KOPT-K1 (cell line): ENCODE data around the gene TAS1R1.
"Not testable (repeated sequence)": the region's sequence is repeated elsewhere in the genome, so short reads cannot be mapped to it uniquely, and the experiment has no call there.

Source experiments
- H3K27ac ChIP-seq: fragments of 200-600 bp; sonication (generic); 2 replicates; pipeline ENCODE4 v1.5.1; 2016; ENCODE audit warnings: antibody characterized with exemption, mild to moderate bottlenecking, low read depth, low read length; ENCODE audit not compliant: poor library complexity, severe bottlenecking
- H3K36me3 ChIP-seq: fragments of 200-600 bp; sonication (generic); 2 replicates; pipeline ENCODE4 v1.5.1; 2017; ENCODE audit warnings: antibody characterized with exemption, mild to moderate bottlenecking, low read length, moderate library complexity; ENCODE audit not compliant: insufficient read depth
- H3K9me3 ChIP-seq: fragments of 200-600 bp; sonication (generic); 2 replicates; pipeline ENCODE4 v1.5.1; 2017; ENCODE audit warnings: antibody characterized with exemption, low read length, mild to moderate bottlenecking; ENCODE audit not compliant: insufficient read depth, poor library complexity, severe bottlenecking

TAS1R1 gene

DNA sequence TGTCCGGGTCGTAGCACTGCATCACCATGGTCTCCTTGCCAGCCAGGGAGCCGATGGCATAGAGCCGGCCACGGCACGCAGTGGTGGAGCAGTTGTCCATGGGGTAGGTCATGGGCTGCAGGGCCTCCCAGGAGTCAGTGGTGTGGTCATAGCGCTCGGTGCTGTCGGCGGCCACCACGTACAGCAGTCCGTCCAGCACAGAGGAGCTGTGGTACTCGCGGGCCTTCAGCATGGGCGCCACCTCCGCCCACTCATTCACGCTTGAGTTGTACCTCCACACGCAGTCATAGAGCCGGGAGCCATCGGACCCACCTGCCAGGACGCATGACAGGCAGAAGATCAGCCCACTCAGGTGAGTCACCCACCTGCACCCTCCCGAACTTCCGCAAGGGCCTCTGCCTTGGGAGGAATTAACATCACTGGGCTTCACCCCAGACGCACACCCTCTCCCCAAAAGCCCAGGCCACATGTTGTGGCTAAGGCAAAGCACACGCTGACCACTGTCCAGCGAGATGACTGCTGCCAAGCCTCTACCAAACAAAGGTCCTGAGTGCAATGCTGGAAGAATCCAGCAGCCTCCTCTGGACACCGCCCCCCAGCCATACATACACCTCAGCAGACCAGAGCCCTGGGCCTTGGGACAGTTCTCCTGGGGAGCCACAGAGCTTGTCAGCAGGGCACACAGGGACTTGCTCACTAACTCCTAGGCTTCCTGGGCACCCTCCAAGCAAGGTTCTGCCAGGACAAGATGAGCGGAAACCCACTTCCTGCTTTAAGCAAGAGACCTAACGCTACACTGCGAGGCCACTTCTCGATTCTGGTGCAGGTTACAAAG, 44.3 kb downstream of the TAS1R1 start:
- no peaks in the 10 kb centered on the region for H3K9me3 ChIP-seq
- H3K36me3 ChIP-seq: peaks cover 47% of the 10 kb centered on the region
- peak overlapping the region; percentile 54 for H3K27ac ChIP-seq

DNA sequence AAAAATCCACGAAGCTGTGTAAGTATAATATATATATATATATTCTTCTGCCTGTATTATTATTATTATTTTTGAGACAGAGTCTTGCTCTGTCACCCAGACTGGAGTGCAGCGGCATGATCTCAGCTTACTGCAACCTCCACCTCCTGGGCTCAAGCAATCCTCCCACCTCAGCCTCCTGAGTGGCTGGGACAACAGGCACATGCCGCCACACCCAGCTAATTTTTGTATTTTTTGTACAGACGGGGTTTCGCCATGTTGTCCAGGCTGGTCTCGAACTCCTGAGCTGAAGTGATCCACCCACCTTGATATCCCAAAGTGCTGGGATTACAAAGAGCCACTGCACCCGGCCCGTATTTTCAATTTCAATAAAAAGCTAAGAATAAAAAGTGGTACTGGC, 44.9 kb downstream of the TAS1R1 start:
- H3K9me3 ChIP-seq: not testable (repeated sequence)
- Histone ChIP-seq H3K27ac (peak overlapping the region; percentile 55), H3K36me3 (peaks cover 40% of the 10 kb centered on the region)

- H3K27ac ChIP-seq: peak overlapping the region; percentile 55
Measured at GRCh38 chr1:6600410-6601048, 45.4 kb downstream of the TAS1R1 start.

GRCh38 chr1:6601049-6601922, 46.2 kb downstream of the TAS1R1 start:
- H3K27ac ChIP-seq: peak overlapping the region; percentile 55
- peaks cover 27% of the 10 kb centered on the region for H3K36me3 ChIP-seq
- no peaks in the 10 kb centered on the region for H3K9me3 ChIP-seq

More at GRCh38 chr1:6600410-6601048, 45.4 kb downstream of the TAS1R1 start:
- H3K9me3 ChIP-seq: no peaks in the 10 kb centered on the region
- H3K36me3 ChIP-seq: peaks cover 35% of the 10 kb centered on the region

DNA sequence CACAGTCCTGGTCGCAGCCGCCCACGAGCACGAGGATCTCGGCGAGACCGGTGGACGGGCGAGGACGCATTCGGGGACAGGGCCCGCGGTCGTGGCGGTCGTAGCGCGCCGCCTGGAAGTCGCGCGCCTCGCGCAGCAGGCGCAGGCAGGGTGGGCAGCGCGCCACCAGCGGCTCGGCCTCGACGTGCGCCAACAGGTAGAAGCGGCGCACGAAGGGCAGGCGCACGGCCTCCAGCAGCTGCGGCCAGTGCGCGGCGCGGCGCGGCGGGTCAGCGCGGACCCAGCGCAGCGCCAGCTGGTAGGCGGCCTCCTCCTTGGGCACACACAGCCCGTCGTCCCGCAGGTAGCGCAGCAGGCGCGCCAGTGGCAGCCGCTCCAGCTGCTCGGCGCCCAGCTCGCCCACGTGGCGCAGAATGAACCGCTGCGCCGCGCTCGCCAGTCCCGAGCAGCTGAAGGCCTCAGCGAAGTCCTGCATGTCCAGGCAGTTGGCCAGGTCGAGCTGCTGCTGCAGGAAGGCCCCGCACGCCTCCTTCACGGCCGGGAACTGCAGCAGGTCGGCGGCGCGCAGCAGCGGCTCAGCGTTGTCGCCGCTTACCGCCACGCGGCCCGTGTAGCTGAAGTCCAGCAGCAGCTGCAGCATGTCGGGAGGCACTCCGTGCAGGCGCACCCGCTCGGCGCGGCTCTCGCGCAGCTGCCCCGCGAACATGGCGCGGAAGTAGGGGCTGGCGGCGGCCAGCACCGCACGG, 47.0 kb downstream of the TAS1R1 start:
- H3K27ac ChIP-seq: peak overlapping the region; percentile 55
- no peaks in the 10 kb centered on the region for H3K9me3 ChIP-seq
- peaks cover 19% of the 10 kb centered on the region for H3K36me3 ChIP-seq

DNA sequence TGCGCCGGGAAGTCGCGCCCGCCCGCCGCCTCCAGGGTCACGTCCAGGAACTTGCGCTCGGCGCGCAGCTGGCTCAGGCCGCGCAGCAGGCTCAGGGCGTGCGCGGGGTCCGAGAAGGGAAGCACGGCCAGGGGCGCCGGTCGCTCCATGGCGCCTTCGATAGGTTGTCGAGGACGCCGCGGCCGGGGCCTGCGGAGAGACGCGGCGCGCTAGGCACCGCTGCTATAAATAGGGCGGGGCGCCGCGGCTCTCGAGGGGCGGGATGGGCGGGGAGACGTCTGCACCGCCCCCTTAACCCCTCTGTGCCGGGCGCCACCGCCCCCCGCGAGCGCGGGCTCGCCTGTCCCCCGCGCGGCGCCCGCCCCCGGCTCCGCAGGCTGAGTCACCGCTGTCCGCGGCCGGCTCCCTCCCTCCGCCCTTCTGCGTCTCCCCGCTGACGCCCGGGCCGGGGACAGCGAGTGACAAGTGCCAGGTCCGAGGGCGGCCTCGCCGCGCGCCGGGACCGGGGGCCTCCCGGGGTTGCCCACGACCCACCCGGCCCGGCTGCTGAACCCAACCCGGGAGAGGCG, 47.6 kb downstream of the TAS1R1 start, which contains the start of gene KLHL21:
TSS of gene KLHL21 (minus strand) at position 201 of the 569 bp plus-strand sequence. CDS start at position 149, 52 bp downstream.
- peak within 1 kb of the TSS; percentile 55 for H3K27ac ChIP-seq
- H3K9me3 ChIP-seq: no peaks in the 10 kb centered on the region

GRCh38 chr1:6603238-6603914, 48.3 kb downstream of the TAS1R1 start:
- Histone ChIP-seq H3K27ac (no peak overlapping the region), H3K36me3 (peaks cover 6% of the 10 kb centered on the region; the same call in 1 of the 2 replicates), H3K9me3 (no peaks in the 10 kb centered on the region)

More for the DNA sequence above, 47.6 kb downstream of the TAS1R1 start, which contains the start of gene KLHL21:
- peaks cover 13% of the 10 kb centered on the region for H3K36me3 ChIP-seq

GRCh38 chr1:6603915-6604558, 48.9 kb downstream of the TAS1R1 start:
- no peak overlapping the region for H3K27ac ChIP-seq
- no peaks in the 10 kb centered on the region for H3K9me3 ChIP-seq
- H3K36me3 ChIP-seq: peaks cover 3% of the 10 kb centered on the region; the same call in 1 of the 2 replicates

DNA sequence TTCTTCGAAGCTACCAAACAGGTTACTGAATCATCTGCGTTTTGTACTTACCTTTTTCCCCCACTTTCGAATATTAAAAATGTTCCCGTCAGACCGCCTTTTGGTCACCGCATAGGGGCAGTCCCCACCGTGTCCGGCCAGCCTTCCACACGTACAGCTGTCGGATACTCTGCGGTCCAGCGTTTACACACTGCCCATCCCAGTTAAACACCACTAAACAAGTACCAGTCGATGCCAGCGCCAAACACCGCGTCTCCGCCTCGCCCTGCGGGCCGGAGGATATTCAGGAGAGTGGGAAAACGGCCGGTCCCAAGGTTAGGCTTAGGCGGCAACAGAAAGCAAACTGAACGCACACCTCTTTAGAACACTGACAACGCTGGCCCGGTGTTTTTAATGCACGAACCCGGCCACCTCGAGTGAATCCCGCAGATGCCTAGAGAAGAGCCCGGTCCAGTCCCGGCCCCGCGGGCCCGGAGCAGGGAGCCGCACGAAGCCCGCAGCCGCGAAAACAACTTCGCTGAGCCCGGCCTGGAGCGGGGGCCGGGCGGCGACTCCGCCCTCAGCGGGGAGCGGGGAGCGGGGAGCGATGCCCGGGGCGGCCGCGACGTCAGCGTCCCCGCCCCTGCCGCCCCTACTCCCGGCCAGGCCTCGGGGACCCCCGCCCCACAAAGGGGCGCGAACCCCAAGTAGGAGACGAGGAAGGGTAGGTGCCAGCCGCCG, 57.7 kb downstream of the TAS1R1 start:
- H3K9me3 ChIP-seq: no peaks in the 10 kb centered on the region
- peaks cover 14% of the 10 kb centered on the region for H3K36me3 ChIP-seq
- peak overlapping the region; percentile 78 for H3K27ac ChIP-seq

- H3K27ac ChIP-seq: peak within 1 kb of the TSS; percentile 78
- peaks cover 21% of the 10 kb centered on the region for H3K36me3 ChIP-seq
- no peaks in the 10 kb centered on the region for H3K9me3 ChIP-seq
Measured at GRCh38 chr1:6613361-6614018, 58.4 kb downstream of the TAS1R1 start, which contains the start of gene PHF13. Gene PHF13, plus strand, starts transcription at chr1:6613731. Its CDS starts 336 bp downstream, at chr1:6614067.

DNA sequence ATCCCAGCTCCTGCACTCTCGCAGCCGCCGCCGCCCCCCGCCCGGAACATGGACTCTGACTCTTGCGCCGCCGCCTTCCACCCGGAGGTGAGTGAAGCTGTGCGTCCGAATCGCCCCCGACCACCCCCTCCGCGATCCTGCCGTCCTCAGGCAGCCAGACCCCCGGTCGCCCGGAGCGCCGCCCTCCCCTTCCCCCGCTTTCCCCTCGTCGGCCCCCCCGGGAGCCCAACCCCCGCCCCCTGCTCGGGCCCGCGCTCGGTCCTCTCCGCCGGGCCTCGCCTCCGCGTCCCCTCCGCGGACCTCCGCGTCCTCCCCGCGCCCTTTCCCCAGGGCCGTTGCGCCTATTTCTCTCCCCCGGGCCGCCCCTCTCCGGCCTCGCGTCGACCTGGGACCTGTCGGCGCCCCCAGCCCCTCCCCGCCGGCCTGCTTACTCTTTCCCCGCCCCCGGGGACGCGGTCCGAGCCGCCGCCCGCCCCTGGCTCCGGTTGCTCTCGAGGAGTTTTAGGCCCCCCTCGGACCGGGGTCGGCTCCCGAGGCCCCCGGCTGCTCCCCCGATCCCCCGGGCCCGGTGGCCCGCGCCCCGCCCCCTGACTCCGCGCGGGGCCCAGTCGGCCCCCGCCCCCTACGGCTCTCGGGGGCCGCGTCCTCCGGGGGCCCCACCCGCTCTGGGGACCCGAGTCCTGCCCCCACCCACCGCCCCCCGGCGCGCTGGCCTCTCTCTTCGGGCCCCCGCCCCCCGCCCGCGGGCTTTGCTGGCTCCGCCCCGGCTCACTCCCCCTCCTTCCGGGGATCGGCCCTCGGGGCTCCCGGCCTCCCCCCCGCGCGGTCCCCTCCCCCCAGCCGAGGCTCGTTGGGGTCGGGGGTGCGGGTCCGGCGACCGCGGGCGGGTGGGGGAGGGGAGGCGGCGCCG, 59.2 kb downstream of the TAS1R1 start:
- peak overlapping the region; percentile 78 for H3K27ac ChIP-seq

More for the DNA sequence above, 59.2 kb downstream of the TAS1R1 start:
- peaks cover 29% of the 10 kb centered on the region for H3K36me3 ChIP-seq
- H3K9me3 ChIP-seq: no peaks in the 10 kb centered on the region
